ENCODE results near the gene CCDC24.

The CCDC24 gene

GRCh38 chr1:44000122-44000665 lies 8.8 kb downstream of the CCDC24 start:
- no peak for DNase-seq

GRCh38 chr1:44002165-44002564 lies 10.8 kb downstream of the CCDC24 start:
- no peak for DNase-seq

GRCh38 chr1:44002606-44003157 lies 11.3 kb downstream of the CCDC24 start:
- DNase-seq = no peak

- no peak for DNase-seq
These were observed 16.9 kb downstream of the CCDC24 start for GRCh38 chr1:44008259-44008658.

- DNase-seq = no peak
These were observed 19.6 kb downstream of the CCDC24 start for GRCh38 chr1:44010935-44011471.

- DNase-seq = no peak
These were observed 21.0 kb downstream of the CCDC24 start for GRCh38 chr1:44012404-44012803.

- DNase-seq = no peak
These were observed 21.7 kb downstream of the CCDC24 start for GRCh38 chr1:44012941-44013609.

- DNase-seq = no peak
These were observed 22.6 kb downstream of the CCDC24 start for GRCh38 chr1:44013949-44014348.

GRCh38 chr1:44014365-44015104 lies 23.1 kb downstream of the CCDC24 start:
- DNase-seq = no peak

- DNase-seq = no peak
These were observed 23.8 kb downstream of the CCDC24 start for GRCh38 chr1:44015206-44015605.

- no peak for DNase-seq
These were observed 24.9 kb downstream of the CCDC24 start for GRCh38 chr1:44016041-44016889.

- no peak for DNase-seq
These were observed 25.5 kb downstream of the CCDC24 start for GRCh38 chr1:44016890-44017400.

GRCh38 chr1:44019466-44019948 lies 28.1 kb downstream of the CCDC24 start:
- DNase-seq = no peak

- DNase-seq = no peak
These were observed 29.1 kb downstream of the CCDC24 start for GRCh38 chr1:44020464-44020863.

- DNase-seq = no peak
These were observed 29.8 kb downstream of the CCDC24 start for GRCh38 chr1:44021156-44021555.

GRCh38 chr1:44021581-44022321 lies 30.4 kb downstream of the CCDC24 start:
- DNase-seq = no peak

GRCh38 chr1:44024031-44024902 lies 32.9 kb downstream of the CCDC24 start:
- no peak for DNase-seq

GRCh38 chr1:44024903-44025525 lies 33.6 kb downstream of the CCDC24 start:
- no peak for DNase-seq

- DNase-seq = no peak
These were observed 34.4 kb downstream of the CCDC24 start for GRCh38 chr1:44025816-44026215.

GRCh38 chr1:44027320-44027719 lies 35.9 kb downstream of the CCDC24 start:
- no peak for DNase-seq

All from activated naive CD4-positive, alpha-beta T cell (primary cell).